ENCODE measurements around the gene CTNNA3. TPM values are rescaled to one million over a fixed set of nuclear protein-coding genes. Genes with fewer than 3 reads are reported as not detected.
A peak's percentile ranks its signal among the peaks of the same experiment; 100 is the strongest.

The CTNNA3 gene
- total and polyA plus RNA-seq, 2 donors from 2014 or later = 0.45 to 0.72 TPM

DNA sequence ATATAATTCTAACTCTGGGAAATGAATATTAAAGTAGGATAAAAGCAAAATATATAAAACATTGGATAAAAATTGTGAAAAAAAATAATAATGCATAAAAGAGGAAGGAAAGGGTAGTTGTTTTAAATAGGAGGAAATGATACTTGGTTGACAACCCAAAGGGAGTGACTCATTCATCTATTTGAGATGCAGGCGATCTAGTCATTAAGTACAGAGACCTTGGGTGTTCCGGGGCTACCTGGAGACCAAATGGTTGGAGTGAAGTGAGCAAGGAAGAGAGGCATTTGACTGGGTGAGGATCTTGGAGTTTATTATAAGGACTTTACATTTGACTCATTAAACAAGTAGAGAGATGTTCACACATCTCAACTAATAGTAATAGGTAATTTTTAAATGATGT lies 659.2 kb downstream of the CTNNA3 start:
- no peaks in the 10 kb centered on the region for H3K36me3 ChIP-seq (ENCODE audit: control insufficient read depth in 2 of 3, insufficient read depth in 3 of 3, low read length in 3 of 3)
- H3K27me3 ChIP-seq (ENCODE audit: control insufficient read depth, insufficient read depth, low read length) = no peaks in the 10 kb centered on the region
- no peak overlapping the region for H3K4me3 ChIP-seq (ENCODE audit: low read length in 3 of 3)
- H3K27ac ChIP-seq (ENCODE audit: low read depth in 2 of 2, low read length in 2 of 2) = no peak overlapping the region
- H3K4me1 ChIP-seq (ENCODE audit: control insufficient read depth in 2 of 3, insufficient read depth in 2 of 3, low read depth in 1 of 3, low read length in 3 of 3) = no peaks in the 10 kb centered on the region
- no peak for DNase-seq
- no peak for FAIRE-seq
- H3K9ac ChIP-seq (ENCODE audit: low read length in 3 of 3) = no peak overlapping the region
- intact Hi-C loops (cut with DNase I) = no loop called here
- H3K9me3 ChIP-seq (ENCODE audit: control insufficient read depth in 2 of 3, insufficient read depth in 1 of 3, low read length in 3 of 3) = no peaks in the 10 kb centered on the region
- TF ChIP-seq, protein P1, sequence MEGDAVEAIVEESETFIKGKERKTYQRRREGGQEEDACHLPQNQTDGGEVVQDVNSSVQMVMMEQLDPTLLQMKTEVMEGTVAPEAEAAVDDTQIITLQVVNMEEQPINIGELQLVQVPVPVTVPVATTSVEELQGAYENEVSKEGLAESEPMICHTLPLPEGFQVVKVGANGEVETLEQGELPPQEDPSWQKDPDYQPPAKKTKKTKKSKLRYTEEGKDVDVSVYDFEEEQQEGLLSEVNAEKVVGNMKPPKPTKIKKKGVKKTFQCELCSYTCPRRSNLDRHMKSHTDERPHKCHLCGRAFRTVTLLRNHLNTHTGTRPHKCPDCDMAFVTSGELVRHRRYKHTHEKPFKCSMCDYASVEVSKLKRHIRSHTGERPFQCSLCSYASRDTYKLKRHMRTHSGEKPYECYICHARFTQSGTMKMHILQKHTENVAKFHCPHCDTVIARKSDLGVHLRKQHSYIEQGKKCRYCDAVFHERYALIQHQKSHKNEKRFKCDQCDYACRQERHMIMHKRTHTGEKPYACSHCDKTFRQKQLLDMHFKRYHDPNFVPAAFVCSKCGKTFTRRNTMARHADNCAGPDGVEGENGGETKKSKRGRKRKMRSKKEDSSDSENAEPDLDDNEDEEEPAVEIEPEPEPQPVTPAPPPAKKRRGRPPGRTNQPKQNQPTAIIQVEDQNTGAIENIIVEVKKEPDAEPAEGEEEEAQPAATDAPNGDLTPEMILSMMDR (IDR thresholded peaks at IDR 0.05; ENCODE audit: borderline replicate concordance, extremely low read depth, insufficient read depth) = no peak

DNA sequence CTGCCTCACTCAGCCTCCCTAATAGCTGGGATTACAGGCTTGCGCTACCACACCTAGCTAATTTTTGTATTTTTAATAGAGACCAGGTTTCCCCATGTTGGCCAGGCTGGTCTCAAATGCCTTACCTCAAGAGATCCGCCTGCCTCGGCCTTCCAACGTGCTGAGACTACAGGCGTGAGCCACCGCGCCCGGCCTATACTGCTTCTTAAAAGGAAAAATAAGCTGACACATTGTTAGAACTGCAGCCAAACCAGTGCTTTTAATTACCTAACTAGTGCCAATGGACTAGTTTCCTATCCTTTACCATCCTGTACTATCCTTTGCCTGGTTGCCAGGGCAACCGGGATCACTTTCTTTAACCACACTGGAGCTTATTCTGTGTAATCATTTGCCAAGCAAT lies 662.1 kb downstream of the CTNNA3 start:
- Histone ChIP-seq H3K4me1 (ENCODE audit: control insufficient read depth in 2 of 3, insufficient read depth in 2 of 3, low read depth in 1 of 3, low read length in 3 of 3) (no peaks in the 10 kb centered on the region), H3K27ac (ENCODE audit: low read depth in 2 of 2, low read length in 2 of 2) (no peak overlapping the region), H3K27me3 (ENCODE audit: control insufficient read depth, insufficient read depth, low read length) (no peaks in the 10 kb centered on the region), H3K9ac (ENCODE audit: low read length in 3 of 3) (no peak overlapping the region), H3K4me3 (ENCODE audit: low read length in 3 of 3) (no peak overlapping the region), H3K9me3 (ENCODE audit: control insufficient read depth in 2 of 3, insufficient read depth in 1 of 3, low read length in 3 of 3) (no peaks in the 10 kb centered on the region), H3K36me3 (ENCODE audit: control insufficient read depth in 2 of 3, insufficient read depth in 3 of 3, low read length in 3 of 3) (no peaks in the 10 kb centered on the region)
- DNase-seq (peak in 1 of 5 donors; percentile 32), FAIRE-seq (no peak)
- intact Hi-C loops (cut with DNase I) = no loop called here
- TF ChIP-seq, protein P1 (IDR thresholded peaks at IDR 0.05; ENCODE audit: borderline replicate concordance, extremely low read depth, insufficient read depth) = no peak

DNA sequence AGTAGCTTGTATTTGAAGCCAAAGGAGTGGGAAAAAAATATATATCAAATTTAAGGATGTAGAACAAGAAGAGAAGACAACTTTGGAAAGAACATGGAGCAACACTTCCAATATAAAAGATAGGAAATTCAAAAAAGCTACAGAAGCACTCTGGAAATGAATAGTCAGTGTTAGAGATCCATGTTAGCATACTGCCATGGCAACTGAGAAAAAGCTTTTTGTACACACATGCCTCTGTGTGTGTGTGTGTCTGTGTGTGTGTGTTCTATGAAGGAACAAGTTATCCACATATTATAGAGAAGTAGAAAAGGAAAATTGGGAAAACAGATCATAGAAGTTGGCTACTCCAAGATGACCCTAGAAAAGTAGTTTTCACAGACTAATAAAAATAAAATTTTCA lies 673.9 kb downstream of the CTNNA3 start:
- Histone ChIP-seq H3K27ac (ENCODE audit: low read depth in 2 of 2, low read length in 2 of 2) (no peak overlapping the region), H3K36me3 (ENCODE audit: control insufficient read depth in 2 of 3, insufficient read depth in 3 of 3, low read length in 3 of 3) (no peaks in the 10 kb centered on the region), H3K4me1 (ENCODE audit: control insufficient read depth in 2 of 3, insufficient read depth in 2 of 3, low read depth in 1 of 3, low read length in 3 of 3) (no peaks in the 10 kb centered on the region), H3K9me3 (ENCODE audit: control insufficient read depth in 2 of 3, insufficient read depth in 1 of 3, low read length in 3 of 3) (no peaks in the 10 kb centered on the region), H3K4me3 (ENCODE audit: low read length in 3 of 3) (no peak overlapping the region), H3K9ac (ENCODE audit: low read length in 3 of 3) (no peak overlapping the region), H3K27me3 (ENCODE audit: control insufficient read depth, insufficient read depth, low read length) (no peaks in the 10 kb centered on the region)
- TF ChIP-seq, protein P1 (IDR thresholded peaks at IDR 0.05; ENCODE audit: borderline replicate concordance, extremely low read depth, insufficient read depth) = no peak
- intact Hi-C loops (cut with DNase I) = no loop called here
- DNase-seq (no peak), FAIRE-seq (no peak)

DNA sequence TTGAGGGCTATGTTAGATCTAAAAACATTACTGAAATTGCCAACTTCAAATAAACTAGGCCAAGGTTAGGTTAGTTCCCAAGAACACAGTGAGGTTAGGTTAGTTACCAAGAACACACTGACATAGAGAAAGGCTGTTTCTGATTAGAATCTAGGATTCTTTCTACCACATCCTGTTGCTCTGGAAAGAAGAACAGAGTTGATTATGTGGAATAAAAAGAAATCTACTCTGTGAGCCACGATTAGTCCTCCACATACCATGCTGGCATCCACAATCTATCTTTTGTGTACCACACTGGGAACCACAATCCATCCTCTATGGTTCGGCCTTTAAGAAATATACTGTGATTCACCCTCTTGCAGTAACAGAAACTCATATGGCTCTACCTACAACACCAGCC lies 678.8 kb downstream of the CTNNA3 start:
- Histone ChIP-seq H3K4me3 (ENCODE audit: low read length in 3 of 3) (no peak overlapping the region), H3K4me1 (ENCODE audit: control insufficient read depth in 2 of 3, insufficient read depth in 2 of 3, low read depth in 1 of 3, low read length in 3 of 3) (no peaks in the 10 kb centered on the region), H3K9ac (ENCODE audit: low read length in 3 of 3) (no peak overlapping the region), H3K27ac (ENCODE audit: low read depth in 2 of 2, low read length in 2 of 2) (no peak overlapping the region), H3K27me3 (ENCODE audit: control insufficient read depth, insufficient read depth, low read length) (no peaks in the 10 kb centered on the region), H3K36me3 (ENCODE audit: control insufficient read depth in 2 of 3, insufficient read depth in 3 of 3, low read length in 3 of 3) (no peaks in the 10 kb centered on the region), H3K9me3 (ENCODE audit: control insufficient read depth in 2 of 3, insufficient read depth in 1 of 3, low read length in 3 of 3) (no peaks in the 10 kb centered on the region)
- intact Hi-C loops (cut with DNase I) = no loop called here
- FAIRE-seq (no peak), DNase-seq (no peak)
- TF ChIP-seq, protein P1 (IDR thresholded peaks at IDR 0.05; ENCODE audit: borderline replicate concordance, extremely low read depth, insufficient read depth) = no peak

All from kidney (tissue), 14 donors.